Heart left ventricle (tissue), 13 donors: ENCODE data around the gene AUH.

Experiments used
- CTCF ChIP-seq, 12 donors: fragments of 200-600 bp; sonication (generic) in 4 of 12; IDR thresholded peaks; one replicate each; pipeline versions ENCODE4 v1.5.0 to v1.8.0; 2018 to 2022; ENCODE audit warnings: antibody characterized with exemption in 12 of 12, mild to moderate bottlenecking in 5 of 12
- POLR2A ChIP-seq, 2 donors: fragments of 450-650 bp; IDR thresholded peaks; one replicate each; pipeline ENCODE4 v1.6.1; 2017; ENCODE audit warnings: antibody characterized with exemption in 2 of 2, mild to moderate bottlenecking in 2 of 2, moderate library complexity in 2 of 2
- donor health status: ischemic (EF 13 %, LVEDD 7.1; RV severe dilation, severe dysfunction).
- donor health status: DM: no; HTN: yes; CAD: no.
- donor health status: DM: no; HTN: no; CAD: no.
- donor health status: ischemic (EF 25% LVEDD 6.9; RV normal size, moderate dysfunction).
- donor health status: ischemic (EF 25% LVEDD 5.7; RV mildly dilated, moderate dysfunction).
- donor health status: ischemic (EF 35%, LVEDD 5.7; RV mildly dilated, moderate dysfunction).
- donor health status: nonischemic (EF 11% LVEDD 7.7; RV severe dilation, severe dysfunction).
- donor health status: DM: yes; HTN: yes; CAD: no.
- donor health status: PGD.
- donor health status: ischemic (EF 29% LVEDD 5.4; RV normal size, mild dysfunction).
- donor health status: nonischemic (EF 23%, LVEDD 6.1; RV moderate dilation, normal function).

GRCh38 chr9:91266448-91266847, 95.3 kb downstream of the AUH start:
- TF ChIP-seq CTCF (IDR thresholded peaks at IDR 0.05) (no peak), POLR2A (IDR thresholded peaks at IDR 0.05) (no peak)
